Adrenal gland (tissue), 12 donors: ENCODE results near the gene SH2D5. TPM values are rescaled to one million over a fixed set of nuclear protein-coding genes. Genes with fewer than 3 reads are reported as not detected.

Source experiments
- DNase-seq, 7 donors: peaks; one replicate each; pipeline ENCODE4 v3.0.0-alpha.2; 2019 to 2020
- H3K27ac ChIP-seq, 5 donors: fragments of 200-600 bp; sonication (generic) in 4 of 5; 1 replicate in 3 of 5; 2 replicates in 2 of 5; pipeline versions ENCODE4 v1.5.1 to v1.8.0; 2016 to 2020; ENCODE audit warnings: mild to moderate bottlenecking in 1 of 5
- H3K27me3 ChIP-seq: fragments of 200-600 bp; 2 replicates; pipeline ENCODE4 v1.8.0; 2021
- H3K36me3 ChIP-seq, 2 donors: fragments of 200-600 bp; replicated peaks in 1 of 2; 1 replicate in 1 of 2; 2 replicates in 1 of 2; pipeline versions ENCODE4 v1.5.1 to v1.8.0; 2018 to 2022
- H3K4me1 ChIP-seq, 2 donors: fragments of 200-600 bp; replicated peaks in 1 of 2; 1 replicate in 1 of 2; 2 replicates in 1 of 2; pipeline versions ENCODE4 v1.5.1 to v1.8.0; 2018 to 2021
- H3K4me3 ChIP-seq, 4 donors: fragments of 200-600 bp; sonication (generic) in 3 of 4; one replicate each; pipeline ENCODE4 v1.5.1; 2016 to 2018
- H3K9me3 ChIP-seq, 3 donors: fragments of 200-600 bp; sonication (generic) in 1 of 3; replicated peaks in 1 of 3; 1 replicate in 2 of 3; 2 replicates in 1 of 3; pipeline versions ENCODE4 v1.5.1 to v1.8.0; 2016 to 2021
- CTCF ChIP-seq, 6 experiments: fragments of 450-650 bp in 4 of 6; fragments of 200-600 bp in 2 of 6; sonication (generic) in 1 of 6; IDR thresholded peaks; 1 replicate in 5 of 6; 2 replicates in 1 of 6; pipeline versions ENCODE4 v1.5.1 to v1.8.0; 2016 to 2021; ENCODE audit warnings: antibody characterized with exemption in 6 of 6, mild to moderate bottlenecking in 2 of 6, moderate library complexity in 1 of 6
- POLR2A ChIP-seq, 2 donors: fragments of 450-650 bp; IDR thresholded peaks; one replicate each; pipeline ENCODE4 v1.6.1; 2017; ENCODE audit warnings: antibody characterized with exemption in 2 of 2, mild to moderate bottlenecking in 2 of 2, moderate library complexity in 1 of 2
- WGBS, 4 donors: extraction: QIAGEN DNeasy Blood & Tissue Kit in 2 of 4; methylation state at CpG; one replicate each; pipeline versions ENCODE4 v1.1.5 to v1.1.7; 2013 to 2017; 5-methylcytosine and 5-hydroxymethylcytosine counted together
- intact Hi-C, 2 donors: fragments of 100-400 bp; cut with DNase I; formaldehyde crosslinking; loops; one replicate each; pipeline versions ENCODE4 v1.14.1 to v1.15.0; 2022 to 2023
- polyA plus RNA-seq, 3 donors: library from polyadenylated mRNA; stranded (reverse); fragments of 200-250 nt in 2 of 3; fragments of 350-450 nt in 1 of 3; fragmentation: Illumina TruSeq in 1 of 3; extraction: RNeasy Lipid Tissue Mini Kit (QIAGEN cat#74804) in 1 of 3; gene quantifications; one replicate each; pipeline ENCODE4 v1.2.3, GENCODE V29; 2013 to 2014
- total RNA-seq, 9 donors: library from RNA; depleted of rRNA in 4 of 9; stranded (reverse); fragments of >200 nt in 4 of 9; fragments of 120-200 nt in 1 of 9; fragmentation: NEBNext Ultra II Directional in 1 of 9; extraction: Animal tissue kit (Norgen Biotek cat#: 25700) in 1 of 9; gene quantifications; one replicate each; pipeline versions ENCODE4 v1.1.0 to v1.2.4, GENCODE V29; 2013 to 2023
- donor health status: healthy with polysubstance abuse.
- donor health status: Bipolar disorder and iron deficiency.
- donor health status: DM: yes; HTN: yes; CAD: no.
- donor health status: DM: no; HTN: no; CAD: no.
- donor health status: DM: no; HTN: no; CAD: no.
- donor health status: DM: yes; HTN: yes; CAD: no.

The SH2D5 gene
- total and polyA plus RNA-seq, 12 donors = 0.06 to 1.9 (median 0.43) TPM; not detected in 3

GRCh38 chr1:20717452-20718342 is 14.8 kb downstream of the SH2D5 start, which contains the start of gene KIF17:
Gene KIF17 (minus strand): TSS chr1:20718007. CDS start chr1:20717706, 301 bp downstream.
- TF ChIP-seq POLR2A (IDR thresholded peaks at IDR 0.05) (no peak), CTCF (IDR thresholded peaks at IDR 0.05) (no peak)
- 0 to 3% (median 1%) methylated on average over 1 to 112 of the region's 112 CpGs for WGBS, 4 donors
- intact Hi-C loops = no loop called here
- no peaks in the 10 kb centered on the region for H3K27me3 ChIP-seq
- H3K9me3 ChIP-seq = no peaks in the 10 kb centered on the region
- H3K36me3 ChIP-seq = no peaks in the 10 kb centered on the region
- DNase-seq = peak; percentile 71 to 92 (median 83)
- H3K27ac ChIP-seq = no peak within 1 kb of the TSS
- peak within 1 kb of the TSS in 2 of 4 donors; percentile 11 to 75 for H3K4me3 ChIP-seq
- H3K4me1 ChIP-seq = peaks cover 0 to 5% of the 10 kb centered on the region in 2 donors

GRCh38 chr1:20716232-20716631 is 16.3 kb downstream of the SH2D5 start:
- no peaks in the 10 kb centered on the region for H3K27me3 ChIP-seq
- intact Hi-C loops = no loop called here

GRCh38 chr1:20715406-20715805 is 17.1 kb downstream of the SH2D5 start:
- Histone ChIP-seq H3K36me3 (no peaks in the 10 kb centered on the region), H3K9me3 (no peaks in the 10 kb centered on the region), H3K27me3 (no peaks in the 10 kb centered on the region), H3K4me3 (no peak overlapping the region), H3K4me1 (peaks cover 0 to 5% of the 10 kb centered on the region in 2 donors), H3K27ac (no peak overlapping the region)
- no peak for TF ChIP-seq CTCF (IDR thresholded peaks at IDR 0.05)
- no peak for TF ChIP-seq POLR2A (IDR thresholded peaks at IDR 0.05)
- 83 to 92% (median 90%) methylated on average over 3 to 15 of the region's 15 CpGs for WGBS, 4 donors
- DNase-seq = no peak
- intact Hi-C loops = no loop called here

More at GRCh38 chr1:20716232-20716631, 16.3 kb downstream of the SH2D5 start:
- no peaks in the 10 kb centered on the region for H3K36me3 ChIP-seq
- H3K27ac ChIP-seq = no peak overlapping the region
- H3K4me3 ChIP-seq = no peak overlapping the region
- H3K4me1 ChIP-seq = peaks cover 0 to 5% of the 10 kb centered on the region in 2 donors
- 88 to 90% (median 90%) methylated on average over 13 of the region's 13 CpGs for WGBS, 4 donors
- DNase-seq = no peak
- TF ChIP-seq CTCF (IDR thresholded peaks at IDR 0.05) (no peak), POLR2A (IDR thresholded peaks at IDR 0.05) (no peak)
- H3K9me3 ChIP-seq = no peaks in the 10 kb centered on the region

- Histone ChIP-seq H3K36me3 (no peaks in the 10 kb centered on the region), H3K27me3 (no peaks in the 10 kb centered on the region), H3K4me3 (no peak overlapping the region), H3K9me3 (no peaks in the 10 kb centered on the region), H3K4me1 (peaks cover 0 to 5% of the 10 kb centered on the region in 2 donors), H3K27ac (no peak overlapping the region)
- no peak for DNase-seq
- intact Hi-C loops = no loop called here
- no peak for TF ChIP-seq POLR2A (IDR thresholded peaks at IDR 0.05)
- TF ChIP-seq CTCF (IDR thresholded peaks at IDR 0.05) = no peak
- WGBS, 4 donors = 88 to 93% (median 89%) methylated on average over 1 to 6 of the region's 6 CpGs
Observed at GRCh38 chr1:20713440-20713839, 19.1 kb downstream of the SH2D5 start.
